ENCODE measurements around the gene RBM47. TPM values are rescaled to one million over a fixed set of nuclear protein-coding genes. Genes with fewer than 3 reads are reported as not detected.

The RBM47 gene
- 1.2 and 1.6 TPM in 2 replicates for total RNA-seq

DNA sequence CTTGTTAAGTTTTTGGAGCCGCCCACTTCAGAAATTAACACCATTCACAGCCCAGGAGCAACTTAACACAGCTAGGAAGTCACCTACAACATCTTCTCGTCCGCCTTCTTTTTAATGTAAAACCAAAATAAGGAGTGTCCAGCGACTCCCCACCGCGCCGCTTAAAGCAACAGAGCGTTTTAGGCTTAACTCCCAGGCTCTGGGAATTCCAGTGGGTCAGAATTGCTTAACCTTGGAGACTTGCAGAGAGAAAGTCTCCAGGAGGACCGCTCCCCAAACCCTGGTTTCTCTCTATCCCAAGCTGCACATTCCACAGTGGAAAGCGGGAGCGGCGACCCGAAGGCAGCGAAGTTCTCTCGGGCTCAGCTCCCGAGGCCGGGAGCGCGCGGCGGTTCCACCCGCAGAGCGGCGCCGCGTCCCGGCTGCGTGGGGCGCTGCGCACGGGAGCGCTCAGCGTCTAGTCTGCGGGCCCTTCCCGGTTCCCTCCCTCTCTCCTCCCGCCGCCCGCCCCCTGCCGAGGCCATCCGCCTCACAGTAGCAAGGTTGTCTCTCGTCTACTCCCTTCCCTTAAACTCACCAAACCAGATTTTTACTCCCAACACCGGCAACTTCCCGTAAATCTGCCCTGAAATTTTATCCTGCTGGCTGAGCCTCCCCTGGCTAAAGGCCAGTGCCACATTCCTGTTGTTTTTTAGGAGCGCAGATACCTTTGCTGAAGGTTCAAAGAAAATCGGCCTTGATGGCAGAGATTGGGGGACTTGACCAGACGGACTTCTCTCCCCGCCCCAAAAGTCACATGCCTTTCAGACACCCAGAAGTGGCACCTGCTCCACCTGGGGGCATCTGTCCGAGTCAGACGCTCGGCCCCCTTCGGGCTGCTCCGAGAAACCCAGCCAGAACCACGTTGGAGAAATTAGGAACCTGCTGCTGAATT, at the start of gene RBM47:
RBM47 (minus strand) TSS at position 464 of the 934 bp plus-strand sequence. CDS start 190,971 bp downstream, outside the sequence.

Other genes with a start within 250 kb of the RBM47 start
- not detected in 2 replicates for gene NSUN7, start 120.1 kb upstream of the RBM47 start, total RNA-seq

Measured in cardiac ventricle fibroblast (primary cell).